ENCODE results near the gene CDK14.

The CDK14 gene

DNA sequence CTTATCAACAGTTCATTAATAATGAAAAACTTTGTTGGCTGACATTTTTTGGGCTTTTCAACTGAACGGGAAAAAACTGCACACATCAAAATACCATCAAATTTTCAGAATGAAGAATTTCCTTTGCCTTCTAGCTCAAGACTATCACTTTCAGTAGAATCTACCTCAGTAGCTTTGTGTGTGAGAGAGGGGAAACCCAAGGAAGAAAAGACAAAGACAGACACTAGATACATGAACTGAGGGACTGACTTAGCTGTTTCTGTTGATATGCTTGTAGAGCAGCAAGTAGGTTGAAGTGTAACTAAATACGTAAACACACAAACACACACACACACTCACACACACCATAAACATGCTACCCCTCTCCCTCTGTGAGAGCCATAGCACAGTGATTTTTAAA is 257.1 kb downstream of the CDK14 start:
- H3K27me3 ChIP-seq (ENCODE audit: control insufficient read depth in 5 of 5, insufficient read depth in 4 of 5, low read length in 5 of 5): no peaks in the 10 kb centered on the region
- H3K36me3 ChIP-seq (ENCODE audit: control insufficient read depth in 5 of 5, insufficient read depth in 5 of 5, low read length in 5 of 5): no peaks in the 10 kb centered on the region
- no peak overlapping the region for H3K9ac ChIP-seq (ENCODE audit: low read length in 5 of 5)
- H3K9me3 ChIP-seq (ENCODE audit: control insufficient read depth in 5 of 5, low read length in 5 of 5): no peaks in the 10 kb centered on the region
- no peak overlapping the region for H3K27ac ChIP-seq (ENCODE audit: low read depth, low read length)
- no peak overlapping the region for H3K4me3 ChIP-seq (ENCODE audit: low read depth in 1 of 5, low read length in 5 of 5)
- no peaks in the 10 kb centered on the region for H3K4me1 ChIP-seq (ENCODE audit: control insufficient read depth in 5 of 5, insufficient read depth in 5 of 5, low read length in 5 of 5)

DNA sequence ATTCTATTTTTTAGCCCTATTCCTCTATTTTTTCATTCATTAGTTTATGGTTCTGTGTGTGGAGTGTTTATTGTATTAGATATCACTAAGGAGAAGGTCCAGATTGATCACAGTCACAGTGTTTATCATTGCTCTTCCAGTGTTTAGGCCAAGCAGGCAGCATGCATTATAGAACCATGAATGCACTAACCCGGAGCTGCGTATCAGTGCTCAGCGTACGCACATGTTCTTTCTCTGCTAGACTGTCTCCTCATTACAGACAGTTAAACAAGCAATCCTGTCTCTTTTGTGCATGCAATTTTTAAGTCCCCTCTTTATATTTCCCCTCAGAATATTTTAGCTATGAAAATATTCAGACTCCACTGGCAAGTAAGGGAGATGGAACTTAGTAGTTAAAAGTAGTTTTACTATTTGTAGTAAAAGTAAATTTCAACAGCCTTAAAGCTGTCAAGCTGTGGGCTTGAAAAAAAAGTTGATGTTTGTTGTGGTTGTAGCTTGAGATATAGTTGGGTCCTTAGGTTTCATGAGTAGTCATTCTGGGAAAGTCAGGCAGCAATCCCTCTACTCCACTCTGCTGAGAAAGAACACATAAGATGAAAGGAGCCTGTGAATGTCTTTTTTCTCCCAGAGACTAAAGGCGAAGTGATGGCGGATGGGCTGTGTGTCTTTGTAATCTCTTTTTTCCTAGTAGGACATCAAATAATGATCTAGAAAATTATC is 260.4 kb downstream of the CDK14 start:
- Histone ChIP-seq H3K27me3 (ENCODE audit: control insufficient read depth in 5 of 5, insufficient read depth in 4 of 5, low read length in 5 of 5) (no peaks in the 10 kb centered on the region), H3K4me1 (ENCODE audit: control insufficient read depth in 5 of 5, insufficient read depth in 5 of 5, low read length in 5 of 5) (no peaks in the 10 kb centered on the region), H3K9me3 (ENCODE audit: control insufficient read depth in 5 of 5, low read length in 5 of 5) (no peaks in the 10 kb centered on the region), H3K27ac (ENCODE audit: low read depth, low read length) (no peak overlapping the region), H3K9ac (ENCODE audit: low read length in 5 of 5) (no peak overlapping the region), H3K36me3 (ENCODE audit: control insufficient read depth in 5 of 5, insufficient read depth in 5 of 5, low read length in 5 of 5) (no peaks in the 10 kb centered on the region), H3K4me3 (ENCODE audit: low read depth in 1 of 5, low read length in 5 of 5) (no peak overlapping the region)

- no peaks in the 10 kb centered on the region for H3K27me3 ChIP-seq (ENCODE audit: control insufficient read depth in 5 of 5, insufficient read depth in 4 of 5, low read length in 5 of 5)
- H3K9me3 ChIP-seq (ENCODE audit: control insufficient read depth in 5 of 5, low read length in 5 of 5): no peaks in the 10 kb centered on the region
- H3K27ac ChIP-seq (ENCODE audit: low read depth, low read length): no peak overlapping the region
- H3K4me1 ChIP-seq (ENCODE audit: control insufficient read depth in 5 of 5, insufficient read depth in 5 of 5, low read length in 5 of 5): no peaks in the 10 kb centered on the region
- no peak overlapping the region for H3K9ac ChIP-seq (ENCODE audit: low read length in 5 of 5)
- H3K36me3 ChIP-seq (ENCODE audit: control insufficient read depth in 5 of 5, insufficient read depth in 5 of 5, low read length in 5 of 5): no peaks in the 10 kb centered on the region
- no peak overlapping the region for H3K4me3 ChIP-seq (ENCODE audit: low read depth in 1 of 5, low read length in 5 of 5)
Measured at GRCh38 chr7:90857603-90858002, 261.5 kb downstream of the CDK14 start.

DNA sequence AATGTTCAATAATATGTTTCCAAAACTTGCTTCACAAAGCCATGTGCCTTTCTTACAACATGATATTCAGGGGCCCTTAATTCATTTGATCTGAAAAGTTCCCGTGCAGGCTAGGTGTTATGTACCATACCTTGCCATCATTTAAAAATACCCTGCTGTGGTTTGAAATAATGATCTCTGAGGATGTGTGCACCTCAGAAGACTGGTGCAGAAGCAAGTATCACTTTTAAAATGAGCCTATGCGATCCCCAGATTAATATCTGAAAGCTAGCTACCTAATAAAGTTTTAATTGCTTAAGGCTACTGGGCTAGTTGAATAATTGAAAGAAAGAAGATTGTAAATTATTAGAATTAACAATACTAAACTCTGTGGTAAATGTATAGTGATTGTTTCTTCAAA is 262.4 kb downstream of the CDK14 start:
- Histone ChIP-seq H3K4me3 (ENCODE audit: low read depth in 1 of 5, low read length in 5 of 5) (no peak overlapping the region), H3K9ac (ENCODE audit: low read length in 5 of 5) (no peak overlapping the region), H3K27me3 (ENCODE audit: control insufficient read depth in 5 of 5, insufficient read depth in 4 of 5, low read length in 5 of 5) (no peaks in the 10 kb centered on the region), H3K4me1 (ENCODE audit: control insufficient read depth in 5 of 5, insufficient read depth in 5 of 5, low read length in 5 of 5) (no peaks in the 10 kb centered on the region), H3K27ac (ENCODE audit: low read depth, low read length) (no peak overlapping the region), H3K9me3 (ENCODE audit: control insufficient read depth in 5 of 5, low read length in 5 of 5) (no peaks in the 10 kb centered on the region), H3K36me3 (ENCODE audit: control insufficient read depth in 5 of 5, insufficient read depth in 5 of 5, low read length in 5 of 5) (no peaks in the 10 kb centered on the region)

DNA sequence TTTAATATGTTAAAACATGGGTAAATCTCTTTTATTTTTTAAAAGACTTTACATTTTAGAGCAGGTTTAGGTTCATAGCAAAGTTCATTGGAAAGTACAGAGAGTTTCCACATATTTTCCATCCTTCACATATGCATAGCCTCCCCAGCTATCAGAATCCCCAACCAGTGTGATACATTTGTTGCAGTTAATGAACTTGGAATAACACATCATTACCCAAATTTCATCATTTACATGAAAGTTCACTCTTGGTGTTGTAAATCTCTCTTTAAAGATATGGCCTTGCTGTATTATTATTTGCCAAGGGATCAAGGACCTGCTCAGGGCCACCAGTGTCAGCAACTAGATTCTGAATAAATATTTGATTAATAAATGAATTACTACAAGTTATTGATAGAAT is 263.4 kb downstream of the CDK14 start:
- no peaks in the 10 kb centered on the region for H3K36me3 ChIP-seq (ENCODE audit: control insufficient read depth in 5 of 5, insufficient read depth in 5 of 5, low read length in 5 of 5)
- H3K9ac ChIP-seq (ENCODE audit: low read length in 5 of 5): no peak overlapping the region
- no peak overlapping the region for H3K27ac ChIP-seq (ENCODE audit: low read depth, low read length)
- no peak overlapping the region for H3K4me3 ChIP-seq (ENCODE audit: low read depth in 1 of 5, low read length in 5 of 5)
- no peaks in the 10 kb centered on the region for H3K9me3 ChIP-seq (ENCODE audit: control insufficient read depth in 5 of 5, low read length in 5 of 5)
- H3K4me1 ChIP-seq (ENCODE audit: control insufficient read depth in 5 of 5, insufficient read depth in 5 of 5, low read length in 5 of 5): no peaks in the 10 kb centered on the region
- H3K27me3 ChIP-seq (ENCODE audit: control insufficient read depth in 5 of 5, insufficient read depth in 4 of 5, low read length in 5 of 5): no peaks in the 10 kb centered on the region

DNA sequence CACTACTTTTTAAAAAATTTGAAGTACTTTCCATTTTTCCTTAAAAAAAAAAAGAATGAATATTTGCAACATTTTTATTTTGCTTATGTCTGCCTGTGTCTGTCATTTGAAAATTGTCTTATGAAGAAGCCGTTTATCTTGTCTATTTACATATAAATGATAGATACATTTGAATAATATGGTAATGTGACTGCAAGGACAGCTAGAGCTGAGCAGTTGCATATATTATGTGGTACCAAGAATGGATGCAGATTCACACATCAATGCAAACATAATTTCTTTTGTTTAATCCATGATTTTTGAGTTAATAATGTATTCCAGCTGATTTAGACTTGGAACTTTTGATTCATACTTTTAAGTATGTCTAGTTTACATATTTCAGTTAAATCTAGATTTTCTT is 268.0 kb downstream of the CDK14 start:
- Histone ChIP-seq H3K36me3 (ENCODE audit: control insufficient read depth in 5 of 5, insufficient read depth in 5 of 5, low read length in 5 of 5) (no peaks in the 10 kb centered on the region), H3K4me3 (ENCODE audit: low read depth in 1 of 5, low read length in 5 of 5) (no peak overlapping the region), H3K27ac (ENCODE audit: low read depth, low read length) (no peak overlapping the region), H3K9me3 (ENCODE audit: control insufficient read depth in 5 of 5, low read length in 5 of 5) (no peaks in the 10 kb centered on the region), H3K9ac (ENCODE audit: low read length in 5 of 5) (no peak overlapping the region), H3K27me3 (ENCODE audit: control insufficient read depth in 5 of 5, insufficient read depth in 4 of 5, low read length in 5 of 5) (no peaks in the 10 kb centered on the region), H3K4me1 (ENCODE audit: control insufficient read depth in 5 of 5, insufficient read depth in 5 of 5, low read length in 5 of 5) (no peaks in the 10 kb centered on the region)

DNA sequence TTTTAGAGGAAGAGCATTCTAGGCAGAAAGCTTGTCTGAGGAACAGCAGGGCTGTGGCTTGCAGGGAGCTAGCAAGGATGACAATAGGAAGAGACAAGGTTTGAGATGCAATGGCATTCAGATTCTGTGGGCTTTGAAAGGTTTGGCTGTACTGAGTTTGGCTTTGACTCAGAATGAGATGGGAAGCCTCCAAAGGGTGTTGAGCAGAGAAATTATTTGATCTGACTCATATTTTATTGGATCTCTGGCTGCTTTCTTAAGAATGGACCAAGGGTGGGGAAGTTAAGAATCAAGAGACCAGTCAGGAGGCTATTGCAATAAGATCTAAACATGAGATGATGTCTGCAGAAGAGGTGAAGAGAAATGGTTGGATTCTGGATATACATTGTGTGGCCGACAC is 273.2 kb downstream of the CDK14 start:
- H3K36me3 ChIP-seq (ENCODE audit: control insufficient read depth in 5 of 5, insufficient read depth in 5 of 5, low read length in 5 of 5): peaks cover 0 to 2% (median 0%) of the 10 kb centered on the region in 5 donors
- no peak overlapping the region for H3K9ac ChIP-seq (ENCODE audit: low read length in 5 of 5)
- no peaks in the 10 kb centered on the region for H3K4me1 ChIP-seq (ENCODE audit: control insufficient read depth in 5 of 5, insufficient read depth in 5 of 5, low read length in 5 of 5)
- H3K27ac ChIP-seq (ENCODE audit: low read depth, low read length): no peak overlapping the region
- H3K27me3 ChIP-seq (ENCODE audit: control insufficient read depth in 5 of 5, insufficient read depth in 4 of 5, low read length in 5 of 5): no peaks in the 10 kb centered on the region
- no peak overlapping the region for H3K4me3 ChIP-seq (ENCODE audit: low read depth in 1 of 5, low read length in 5 of 5)
- peaks cover 0 to 4% (median 0%) of the 10 kb centered on the region in 5 donors for H3K9me3 ChIP-seq (ENCODE audit: control insufficient read depth in 5 of 5, low read length in 5 of 5)

DNA sequence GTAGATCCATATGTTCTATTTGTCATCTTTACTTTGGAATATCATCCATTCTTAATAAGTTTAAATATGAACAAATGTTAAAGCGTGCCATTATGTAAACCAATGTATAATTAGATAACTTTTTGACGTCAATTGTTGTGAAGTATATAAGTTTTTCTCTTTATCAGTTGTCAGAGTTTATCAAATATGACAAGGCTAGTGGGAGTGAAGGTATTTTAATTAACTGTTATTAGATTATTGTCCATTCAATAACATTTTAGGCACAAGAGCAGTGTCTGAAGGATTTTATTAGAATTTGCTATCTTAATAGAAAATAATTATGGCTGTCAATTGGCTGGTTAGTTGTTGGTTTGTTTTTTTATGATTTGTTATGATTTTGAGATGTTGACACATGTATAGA is 280.6 kb downstream of the CDK14 start:
- Histone ChIP-seq H3K27me3 (ENCODE audit: control insufficient read depth in 5 of 5, insufficient read depth in 4 of 5, low read length in 5 of 5) (no peaks in the 10 kb centered on the region), H3K27ac (ENCODE audit: low read depth, low read length) (no peak overlapping the region), H3K4me1 (ENCODE audit: control insufficient read depth in 5 of 5, insufficient read depth in 5 of 5, low read length in 5 of 5) (peaks cover 0 to 6% (median 5%) of the 10 kb centered on the region in 5 donors), H3K36me3 (ENCODE audit: control insufficient read depth in 5 of 5, insufficient read depth in 5 of 5, low read length in 5 of 5) (no peaks in the 10 kb centered on the region), H3K9ac (ENCODE audit: low read length in 5 of 5) (no peak overlapping the region), H3K4me3 (ENCODE audit: low read depth in 1 of 5, low read length in 5 of 5) (no peak overlapping the region), H3K9me3 (ENCODE audit: control insufficient read depth in 5 of 5, low read length in 5 of 5) (no peaks in the 10 kb centered on the region)

DNA sequence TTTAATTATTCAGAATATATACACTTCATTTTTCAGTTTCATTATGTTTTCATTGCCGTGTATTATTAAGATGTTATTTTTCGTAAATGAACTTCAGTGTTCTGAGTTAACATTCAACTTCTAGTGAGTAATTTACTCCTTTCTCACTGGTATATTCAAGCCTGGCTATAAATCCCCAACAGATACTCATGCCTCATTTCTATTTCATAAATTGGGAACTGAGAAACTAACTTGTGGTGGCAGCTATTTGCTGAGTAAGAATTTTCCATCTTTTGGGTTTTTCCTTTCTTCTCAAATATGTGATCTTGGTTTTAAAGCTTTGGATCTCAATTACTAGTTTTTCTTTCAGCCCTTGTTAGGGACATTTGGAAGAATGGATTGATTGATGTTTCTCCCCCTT is 281.1 kb downstream of the CDK14 start:
- Histone ChIP-seq H3K36me3 (ENCODE audit: control insufficient read depth in 5 of 5, insufficient read depth in 5 of 5, low read length in 5 of 5) (no peaks in the 10 kb centered on the region), H3K27ac (ENCODE audit: low read depth, low read length) (no peak overlapping the region), H3K4me3 (ENCODE audit: low read depth in 1 of 5, low read length in 5 of 5) (no peak overlapping the region), H3K9ac (ENCODE audit: low read length in 5 of 5) (no peak overlapping the region), H3K4me1 (ENCODE audit: control insufficient read depth in 5 of 5, insufficient read depth in 5 of 5, low read length in 5 of 5) (peaks cover 0 to 6% (median 5%) of the 10 kb centered on the region in 5 donors), H3K27me3 (ENCODE audit: control insufficient read depth in 5 of 5, insufficient read depth in 4 of 5, low read length in 5 of 5) (no peaks in the 10 kb centered on the region), H3K9me3 (ENCODE audit: control insufficient read depth in 5 of 5, low read length in 5 of 5) (no peaks in the 10 kb centered on the region)

DNA sequence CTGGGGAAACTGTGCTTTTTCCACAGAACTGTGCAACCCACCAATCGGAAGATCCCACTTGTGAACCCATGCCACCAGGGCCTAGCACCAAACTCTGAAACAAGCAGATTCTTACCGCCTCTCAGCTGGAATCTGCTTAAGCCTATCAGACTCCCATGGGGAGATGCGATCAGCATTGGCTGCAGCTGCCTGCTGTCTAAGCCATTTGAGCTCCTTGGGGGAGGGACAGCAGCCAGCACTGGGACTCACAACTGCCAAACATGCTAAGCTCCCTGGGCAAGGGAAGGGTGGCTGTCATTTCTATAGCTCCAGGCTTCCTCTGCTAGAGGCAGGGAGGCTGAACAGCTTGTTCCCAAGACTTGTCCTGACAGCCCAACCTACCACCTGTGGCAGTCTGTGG is 283.8 kb downstream of the CDK14 start:
- peak overlapping the region in 1 of 5 donors; percentile 15 for H3K4me3 ChIP-seq (ENCODE audit: low read depth in 1 of 5, low read length in 5 of 5)
- H3K36me3 ChIP-seq (ENCODE audit: control insufficient read depth in 5 of 5, insufficient read depth in 5 of 5, low read length in 5 of 5): no peaks in the 10 kb centered on the region
- H3K27me3 ChIP-seq (ENCODE audit: control insufficient read depth in 5 of 5, insufficient read depth in 4 of 5, low read length in 5 of 5): no peaks in the 10 kb centered on the region
- H3K27ac ChIP-seq (ENCODE audit: low read depth, low read length): no peak overlapping the region
- no peaks in the 10 kb centered on the region for H3K9me3 ChIP-seq (ENCODE audit: control insufficient read depth in 5 of 5, low read length in 5 of 5)
- H3K4me1 ChIP-seq (ENCODE audit: control insufficient read depth in 5 of 5, insufficient read depth in 5 of 5, low read length in 5 of 5): peaks cover 0 to 6% (median 5%) of the 10 kb centered on the region in 5 donors
- H3K9ac ChIP-seq (ENCODE audit: low read length in 5 of 5): no peak overlapping the region
